ENCODE data around the gene ABHD16A. TPM values are rescaled to one million over a fixed set of nuclear protein-coding genes. Genes with fewer than 3 reads are reported as not detected.

ABHD16A gene
- total RNA-seq, 2 experiments from 2014 or later, result 28.6 to 32.7 TPM

- Histone ChIP-seq H3K4me2 (ENCODE audit: low read length) (no peak overlapping the region), H3K9me2 (ENCODE audit: insufficient read depth, low read length) (no peaks in the 10 kb centered on the region), H3K4me1 (ENCODE audit: insufficient read depth, low read length, poor library complexity, severe bottlenecking) (peaks cover 12% of the 10 kb centered on the region), H3K9me3 (ENCODE audit: low read length) (no peaks in the 10 kb centered on the region), H3K27ac (ENCODE audit: low read depth, low read length, poor library complexity, severe bottlenecking) (no peak overlapping the region), H3K36me3 (ENCODE audit: insufficient read depth, low read length) (peaks cover 81% of the 10 kb centered on the region), H2AFZ (ENCODE audit: low read length) (no peak overlapping the region), H3K79me2 (ENCODE audit: insufficient read depth, low read depth, low read length) (no peaks in the 10 kb centered on the region), H3K4me3 (ENCODE audit: low read depth, low read length, poor library complexity, severe bottlenecking) (no peak overlapping the region), H4K20me1 (ENCODE audit: insufficient read depth, low read length) (no peaks in the 10 kb centered on the region)
- intact Hi-C loops (cut with micrococcal nuclease; ENCODE audit: unreplicated experiment), result no loop called here
- DNase-seq (ENCODE audit: low spot score), result no peak
- ChIA-PET CTCF (ENCODE audit: unreplicated experiment) (interaction anchor here (0.6 kb wide), 1 partner anchor 50 kb away, joined by 3 read pairs; no protein-coding TSS in a partner anchor), POLR2A (interaction anchor here (0.9 kb wide), 2 partner anchors 23 kb away, joined by 3 read pairs; no protein-coding TSS in a partner anchor)
- TF ChIP-seq EZH2phosphoT487 (IDR thresholded peaks at IDR 0.05; ENCODE audit: borderline replicate concordance, low read depth, low read length) (no peak), CTCF (conservative IDR thresholded peaks at IDR 0.05; ENCODE audit: low read length) (no peak)
- BruUV-seq (replicated peaks), result no TSS peak
Measured at GRCh38 chr6:31691078-31691463, 12.1 kb downstream of the ABHD16A start.

GRCh38 chr6:31690231-31691077 is 12.7 kb downstream of the ABHD16A start:
- intact Hi-C loops (cut with micrococcal nuclease; ENCODE audit: unreplicated experiment), result no loop called here
- DNase-seq (ENCODE audit: low spot score), result no peak
- H3K9me3 ChIP-seq (ENCODE audit: low read length), result no peaks in the 10 kb centered on the region
- peaks cover 12% of the 10 kb centered on the region for H3K4me1 ChIP-seq (ENCODE audit: insufficient read depth, low read length, poor library complexity, severe bottlenecking)
- POLR2A ChIA-PET, result interaction anchor here (0.9 to 1.4 kb wide), 3 partner anchors 23 to 50 kb away, joined by 3 to 4 read pairs (median 3); no protein-coding TSS in a partner anchor
- no peak overlapping the region for H3K4me3 ChIP-seq (ENCODE audit: low read depth, low read length, poor library complexity, severe bottlenecking)
- no peak overlapping the region for H3K4me2 ChIP-seq (ENCODE audit: low read length)
- CTCF ChIA-PET (ENCODE audit: unreplicated experiment), result interaction anchor here (0.5 to 0.6 kb wide), 3 partner anchors 20 to 51 kb away, joined by 3 read pairs; no protein-coding TSS in a partner anchor
- TF ChIP-seq CTCF (conservative IDR thresholded peaks at IDR 0.05; ENCODE audit: low read length) (no peak), EZH2phosphoT487 (IDR thresholded peaks at IDR 0.05; ENCODE audit: borderline replicate concordance, low read depth, low read length) (no peak)
- no peaks in the 10 kb centered on the region for H3K9me2 ChIP-seq (ENCODE audit: insufficient read depth, low read length)
- no peaks in the 10 kb centered on the region for H3K79me2 ChIP-seq (ENCODE audit: insufficient read depth, low read depth, low read length)
- no peak overlapping the region for H3K27ac ChIP-seq (ENCODE audit: low read depth, low read length, poor library complexity, severe bottlenecking)
- no peak overlapping the region for H2AFZ ChIP-seq (ENCODE audit: low read length)
- no peaks in the 10 kb centered on the region for H4K20me1 ChIP-seq (ENCODE audit: insufficient read depth, low read length)
- peaks cover 80% of the 10 kb centered on the region for H3K36me3 ChIP-seq (ENCODE audit: insufficient read depth, low read length)
- no TSS peak for BruUV-seq (replicated peaks)

Data from OCI-LY7 (cell line).